Dendritic cell treated with granulocyte-macrophage colony-stimulating factor and Interleukin-4, amounts not matched to agents 40 ng/mL and 50 ng/mL, for 4 days (primary cell): Measurements from ENCODE around the gene CMSS1.

Experiments
- H3K27ac Mint-ChIP-seq: one replicate; pipeline ENCODE4 v1.8.0; 2022; ENCODE audit warnings: mild to moderate bottlenecking, mixed read lengths
- H3K27me3 Mint-ChIP-seq: one replicate; pipeline ENCODE4 v1.8.0; 2022; ENCODE audit warnings: mild to moderate bottlenecking, mixed read lengths
- H3K36me3 Mint-ChIP-seq: one replicate; pipeline ENCODE4 v1.8.0; 2022; ENCODE audit warnings: low read depth, mixed read lengths
- H3K4me1 Mint-ChIP-seq: one replicate; pipeline ENCODE4 v1.8.0; 2022; ENCODE audit warnings: low read depth, mixed read lengths
- H3K4me3 Mint-ChIP-seq: one replicate; pipeline ENCODE4 v1.8.0; 2022; ENCODE audit warnings: mild to moderate bottlenecking, moderate library complexity, mixed read lengths
- H3K9me3 Mint-ChIP-seq: one replicate; pipeline ENCODE4 v1.8.0; 2022; ENCODE audit warnings: mixed read lengths
- intact Hi-C: fragments of 100-400 bp; cut with micrococcal nuclease; formaldehyde crosslinking; loops from one replicate; pipeline ENCODE4 v1.15.0; 2022

CMSS1 gene

GRCh38 chr3:100060685-100061484 lies 243.2 kb downstream of the CMSS1 start:
- H3K27me3 Mint-ChIP-seq = no peaks in the 10 kb centered on the region
- intact Hi-C loops = no loop called here
- peaks cover 14% of the 10 kb centered on the region for H3K4me1 Mint-ChIP-seq
- H3K36me3 Mint-ChIP-seq = no peaks in the 10 kb centered on the region
- no peaks in the 10 kb centered on the region for H3K9me3 Mint-ChIP-seq
- no peak overlapping the region for H3K4me3 Mint-ChIP-seq
- no peak overlapping the region for H3K27ac Mint-ChIP-seq

- peaks cover 14% of the 10 kb centered on the region for H3K4me1 Mint-ChIP-seq
- no peaks in the 10 kb centered on the region for H3K9me3 Mint-ChIP-seq
- H3K27ac Mint-ChIP-seq = no peak overlapping the region
- no peaks in the 10 kb centered on the region for H3K27me3 Mint-ChIP-seq
- no peak overlapping the region for H3K4me3 Mint-ChIP-seq
- intact Hi-C loops = no loop called here
- no peaks in the 10 kb centered on the region for H3K36me3 Mint-ChIP-seq
These were observed 245.0 kb downstream of the CMSS1 start for GRCh38 chr3:100062665-100063064.

- H3K27ac Mint-ChIP-seq = no peak overlapping the region
- intact Hi-C loops = no loop called here
- no peaks in the 10 kb centered on the region for H3K27me3 Mint-ChIP-seq
- peaks cover 14% of the 10 kb centered on the region for H3K4me1 Mint-ChIP-seq
- no peaks in the 10 kb centered on the region for H3K9me3 Mint-ChIP-seq
- no peak overlapping the region for H3K4me3 Mint-ChIP-seq
- H3K36me3 Mint-ChIP-seq = no peaks in the 10 kb centered on the region
These were observed 246.3 kb downstream of the CMSS1 start for GRCh38 chr3:100063929-100064461.

- Mint-ChIP-seq H3K27ac (no peak overlapping the region), H3K27me3 (peaks cover 1% of the 10 kb centered on the region), H3K9me3 (no peaks in the 10 kb centered on the region), H3K4me3 (no peak overlapping the region), H3K4me1 (peaks cover 22% of the 10 kb centered on the region), H3K36me3 (no peaks in the 10 kb centered on the region)
- intact Hi-C loops = no loop called here
These were observed 249.9 kb downstream of the CMSS1 start for GRCh38 chr3:100067589-100067988.

- Mint-ChIP-seq H3K36me3 (no peaks in the 10 kb centered on the region), H3K4me1 (peaks cover 31% of the 10 kb centered on the region), H3K27me3 (peaks cover 1% of the 10 kb centered on the region), H3K4me3 (no peak overlapping the region), H3K27ac (no peak overlapping the region), H3K9me3 (no peaks in the 10 kb centered on the region)
- intact Hi-C loops = loop anchor here (1.0 kb wide), 1 partner anchor 185 kb away; no protein-coding TSS in a partner anchor
These were observed 251.2 kb downstream of the CMSS1 start for GRCh38 chr3:100068826-100069225.

GRCh38 chr3:100069472-100069871 lies 251.8 kb downstream of the CMSS1 start:
- H3K9me3 Mint-ChIP-seq = no peaks in the 10 kb centered on the region

GRCh38 chr3:100072326-100073048 lies 254.8 kb downstream of the CMSS1 start:
- intact Hi-C loops = loop anchor here (5.0 kb wide), 1 partner anchor 230 kb away; no protein-coding TSS in a partner anchor
- no peaks in the 10 kb centered on the region for H3K36me3 Mint-ChIP-seq
- H3K27ac Mint-ChIP-seq = peak overlapping the region; percentile 82
- peaks cover 47% of the 10 kb centered on the region for H3K4me1 Mint-ChIP-seq
- no peaks in the 10 kb centered on the region for H3K9me3 Mint-ChIP-seq
- H3K27me3 Mint-ChIP-seq = peaks cover 1% of the 10 kb centered on the region
- peak overlapping the region; percentile 2 for H3K4me3 Mint-ChIP-seq

More at GRCh38 chr3:100069472-100069871, 251.8 kb downstream of the CMSS1 start:
- Mint-ChIP-seq H3K27me3 (peaks cover 1% of the 10 kb centered on the region), H3K36me3 (no peaks in the 10 kb centered on the region), H3K4me3 (no peak overlapping the region), H3K27ac (no peak overlapping the region), H3K4me1 (peaks cover 30% of the 10 kb centered on the region)
- intact Hi-C loops = no loop called here

GRCh38 chr3:100073049-100073713 lies 255.5 kb downstream of the CMSS1 start:
- Mint-ChIP-seq H3K36me3 (no peaks in the 10 kb centered on the region), H3K9me3 (no peaks in the 10 kb centered on the region), H3K4me3 (no peak overlapping the region), H3K27ac (peak overlapping the region; percentile 82), H3K27me3 (peaks cover 1% of the 10 kb centered on the region), H3K4me1 (peaks cover 47% of the 10 kb centered on the region)
- intact Hi-C loops = loop anchor here (5.0 kb wide), 1 partner anchor 231 kb away; no protein-coding TSS in a partner anchor

- peak overlapping the region; percentile 82 for H3K27ac Mint-ChIP-seq
- no peaks in the 10 kb centered on the region for H3K36me3 Mint-ChIP-seq
- H3K4me1 Mint-ChIP-seq = peaks cover 47% of the 10 kb centered on the region
- peaks cover 1% of the 10 kb centered on the region for H3K27me3 Mint-ChIP-seq
- no peaks in the 10 kb centered on the region for H3K9me3 Mint-ChIP-seq
- H3K4me3 Mint-ChIP-seq = peak overlapping the region; percentile 49
- intact Hi-C loops = loop anchor here (5.0 kb wide), 1 partner anchor 232 kb away; no protein-coding TSS in a partner anchor
These were observed 256.1 kb downstream of the CMSS1 start for GRCh38 chr3:100073714-100074307.

- H3K27me3 Mint-ChIP-seq = peaks cover 1% of the 10 kb centered on the region
- no peaks in the 10 kb centered on the region for H3K36me3 Mint-ChIP-seq
- H3K9me3 Mint-ChIP-seq = no peaks in the 10 kb centered on the region
- intact Hi-C loops = no loop called here
- H3K4me1 Mint-ChIP-seq = peaks cover 47% of the 10 kb centered on the region
- H3K4me3 Mint-ChIP-seq = no peak overlapping the region
- no peak overlapping the region for H3K27ac Mint-ChIP-seq
These were observed 257.5 kb downstream of the CMSS1 start for GRCh38 chr3:100075196-100075595.

GRCh38 chr3:100075851-100076730 lies 258.4 kb downstream of the CMSS1 start:
- Mint-ChIP-seq H3K4me3 (no peak overlapping the region), H3K36me3 (no peaks in the 10 kb centered on the region), H3K9me3 (no peaks in the 10 kb centered on the region), H3K27ac (peak overlapping the region; percentile 28), H3K27me3 (peaks cover 1% of the 10 kb centered on the region), H3K4me1 (peaks cover 47% of the 10 kb centered on the region)
- intact Hi-C loops = no loop called here

GRCh38 chr3:100076731-100077529 lies 259.3 kb downstream of the CMSS1 start:
- H3K9me3 Mint-ChIP-seq = no peaks in the 10 kb centered on the region
- H3K27me3 Mint-ChIP-seq = no peaks in the 10 kb centered on the region
- H3K4me3 Mint-ChIP-seq = no peak overlapping the region
- intact Hi-C loops = no loop called here
- no peaks in the 10 kb centered on the region for H3K36me3 Mint-ChIP-seq
- peak overlapping the region; percentile 28 for H3K27ac Mint-ChIP-seq
- peaks cover 39% of the 10 kb centered on the region for H3K4me1 Mint-ChIP-seq
